ENCODE data around the gene EGFL7.
A peak's percentile ranks its signal among the peaks of the same experiment; 100 is the strongest.

Gene EGFL7

DNA sequence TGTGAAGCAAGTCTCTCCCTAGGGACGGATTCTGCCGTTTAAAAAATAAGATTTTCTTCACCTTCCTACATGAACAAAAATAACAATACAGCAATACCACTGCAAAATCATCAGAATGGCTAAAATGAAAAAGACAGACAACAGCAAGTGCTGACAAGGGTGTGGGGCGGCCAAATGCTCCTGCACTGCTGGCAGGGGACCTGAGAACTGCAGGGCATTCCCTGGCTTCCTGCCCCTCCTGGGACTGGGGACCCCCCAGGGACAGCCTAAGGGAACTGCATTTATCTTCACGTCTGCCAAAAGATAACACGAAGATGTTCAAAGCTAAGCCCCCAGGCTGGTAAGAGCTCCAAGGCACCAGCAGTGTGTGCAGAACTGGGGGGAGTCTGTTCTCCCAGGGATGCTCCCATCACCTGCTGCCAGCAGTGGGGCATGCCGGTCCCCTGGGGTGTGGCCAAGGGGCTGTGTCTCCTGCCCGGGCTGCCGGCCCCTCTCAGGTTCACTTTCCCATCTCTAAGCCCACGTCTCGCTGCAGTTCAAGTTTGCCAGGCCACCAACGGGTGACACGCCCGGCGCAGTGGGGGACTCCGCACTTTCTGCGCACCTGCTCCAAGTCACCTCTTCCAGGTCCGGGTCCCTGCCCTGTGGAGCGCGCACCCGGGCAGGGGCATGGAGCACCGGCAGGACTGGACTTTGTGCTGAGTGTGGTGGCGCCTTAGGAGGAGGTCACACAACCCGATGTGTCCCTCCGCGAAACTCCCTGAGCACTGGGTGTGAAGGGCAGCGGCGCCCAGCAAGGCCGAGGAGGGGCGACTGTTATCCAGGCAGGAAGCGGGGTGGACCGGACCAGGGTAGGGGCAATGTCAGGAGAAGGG lies 4.5 kb upstream of the EGFL7 start (continued):
- TF ChIP-seq, protein P1, sequence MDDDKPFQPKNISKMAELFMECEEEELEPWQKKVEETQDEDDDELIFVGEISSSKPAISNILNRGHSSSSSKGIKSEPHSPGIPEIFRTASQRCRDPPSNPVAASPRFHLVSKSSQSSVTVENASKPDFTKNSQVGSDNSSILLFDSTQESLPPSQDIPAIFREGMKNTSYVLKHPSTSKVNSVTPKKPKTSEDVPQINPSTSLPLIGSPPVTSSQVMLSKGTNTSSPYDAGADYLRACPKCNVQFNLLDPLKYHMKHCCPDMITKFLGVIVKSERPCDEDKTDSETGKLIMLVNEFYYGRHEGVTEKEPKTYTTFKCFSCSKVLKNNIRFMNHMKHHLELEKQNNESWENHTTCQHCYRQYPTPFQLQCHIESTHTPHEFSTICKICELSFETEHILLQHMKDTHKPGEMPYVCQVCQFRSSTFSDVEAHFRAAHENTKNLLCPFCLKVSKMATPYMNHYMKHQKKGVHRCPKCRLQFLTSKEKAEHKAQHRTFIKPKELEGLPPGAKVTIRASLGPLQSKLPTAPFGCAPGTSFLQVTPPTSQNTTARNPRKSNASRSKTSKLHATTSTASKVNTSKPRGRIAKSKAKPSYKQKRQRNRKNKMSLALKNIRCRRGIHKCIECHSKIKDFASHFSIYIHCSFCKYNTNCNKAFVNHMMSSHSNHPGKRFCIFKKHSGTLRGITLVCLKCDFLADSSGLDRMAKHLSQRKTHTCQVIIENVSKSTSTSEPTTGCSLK (tag by site-specific recombination; IDR thresholded peaks at IDR 0.05), result no peak
- TF ChIP-seq, protein P2, sequence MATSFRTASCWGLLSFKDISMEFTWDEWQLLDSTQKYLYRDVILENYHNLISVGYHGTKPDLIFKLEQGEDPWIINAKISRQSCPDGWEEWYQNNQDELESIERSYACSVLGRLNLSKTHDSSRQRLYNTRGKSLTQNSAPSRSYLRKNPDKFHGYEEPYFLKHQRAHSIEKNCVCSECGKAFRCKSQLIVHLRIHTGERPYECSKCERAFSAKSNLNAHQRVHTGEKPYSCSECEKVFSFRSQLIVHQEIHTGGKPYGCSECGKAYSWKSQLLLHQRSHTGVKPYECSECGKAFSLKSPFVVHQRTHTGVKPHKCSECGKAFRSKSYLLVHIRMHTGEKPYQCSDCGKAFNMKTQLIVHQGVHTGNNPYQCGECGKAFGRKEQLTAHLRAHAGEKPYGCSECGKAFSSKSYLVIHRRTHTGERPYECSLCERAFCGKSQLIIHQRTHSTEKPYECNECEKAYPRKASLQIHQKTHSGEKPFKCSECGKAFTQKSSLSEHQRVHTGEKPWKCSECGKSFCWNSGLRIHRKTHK (tag by site-specific recombination; IDR thresholded peaks at IDR 0.05), result no peak
- TF ChIP-seq ZNF202 (tag by site-specific recombination; IDR thresholded peaks at IDR 0.05; ENCODE audit: borderline replicate concordance) (no peak), ZNF830 (tag by site-specific recombination; IDR thresholded peaks at IDR 0.05; ENCODE audit: low read depth) (no peak), ZFP41 (tag by site-specific recombination; IDR thresholded peaks at IDR 0.05; ENCODE audit: borderline replicate concordance) (no peak), ZIC2 (tag by site-specific recombination; IDR thresholded peaks at IDR 0.05) (peak; percentile 64), ZNF530 (tag by site-specific recombination; IDR thresholded peaks at IDR 0.05; ENCODE audit: low read depth) (no peak), ZNF707 (tag by site-specific recombination; IDR thresholded peaks at IDR 0.05) (no peak), ZNF701 (tag by site-specific recombination; IDR thresholded peaks at IDR 0.05) (no peak), GLIS2 (tag by site-specific recombination; IDR thresholded peaks at IDR 0.05) (0 out of 2 replicates have a peak, but pooled peaks have one; percentile 56), MEIS1 (CRISPR knock-in tag; IDR thresholded peaks at IDR 0.05; ENCODE audit: borderline replicate concordance) (no peak), FEZF1 (tag by site-specific recombination; IDR thresholded peaks at IDR 0.05) (no peak), ZNF433 (tag by site-specific recombination; IDR thresholded peaks at IDR 0.05; ENCODE audit: low read depth) (no peak), ZNF677 (tag by site-specific recombination; IDR thresholded peaks at IDR 0.05) (no peak), ZNF623 (tag by site-specific recombination; IDR thresholded peaks at IDR 0.05) (no peak), GLIS1 (tag by site-specific recombination; IDR thresholded peaks at IDR 0.05) (peak; percentile 83), HOXC10 (CRISPR knock-in tag; IDR thresholded peaks at IDR 0.05) (no peak), ZNF121 (tag by site-specific recombination; IDR thresholded peaks at IDR 0.05) (no peak)
- TF ChIP-seq, protein P3, sequence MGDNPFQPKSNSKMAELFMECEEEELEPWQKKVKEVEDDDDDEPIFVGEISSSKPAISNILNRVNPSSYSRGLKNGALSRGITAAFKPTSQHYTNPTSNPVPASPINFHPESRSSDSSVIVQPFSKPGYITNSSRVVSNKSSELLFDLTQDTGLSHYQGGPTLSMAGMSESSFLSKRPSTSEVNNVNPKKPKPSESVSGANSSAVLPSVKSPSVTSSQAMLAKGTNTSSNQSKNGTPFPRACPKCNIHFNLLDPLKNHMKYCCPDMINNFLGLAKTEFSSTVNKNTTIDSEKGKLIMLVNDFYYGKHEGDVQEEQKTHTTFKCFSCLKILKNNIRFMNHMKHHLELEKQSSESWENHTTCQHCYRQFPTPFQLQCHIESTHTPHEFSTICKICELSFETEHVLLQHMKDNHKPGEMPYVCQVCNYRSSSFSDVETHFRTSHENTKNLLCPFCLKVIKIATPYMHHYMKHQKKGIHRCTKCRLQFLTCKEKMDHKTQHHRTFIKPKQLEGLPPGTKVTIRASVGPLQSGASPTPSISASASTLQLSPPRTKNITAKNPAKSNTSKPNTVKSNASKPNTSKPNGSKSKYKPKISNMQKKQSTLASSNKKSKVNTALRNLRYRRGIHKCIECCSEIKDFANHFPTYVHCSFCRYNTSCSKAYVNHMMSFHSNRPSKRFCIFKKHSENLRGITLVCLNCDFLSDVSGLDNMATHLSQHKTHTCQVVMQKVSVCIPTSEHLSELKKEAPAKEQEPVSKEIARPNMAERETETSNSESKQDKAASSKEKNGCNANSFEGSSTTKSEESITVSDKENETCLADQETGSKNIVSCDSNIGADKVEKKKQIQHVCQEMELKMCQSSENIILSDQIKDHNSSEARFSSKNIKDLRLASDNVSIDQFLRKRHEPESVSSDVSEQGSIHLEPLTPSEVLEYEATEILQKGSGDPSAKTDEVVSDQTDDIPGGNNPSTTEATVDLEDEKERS (tag by site-specific recombination; IDR thresholded peaks at IDR 0.05), result peak; percentile 17; the same call in 1 of the 2 replicates
- TF ChIP-seq, protein P4, sequence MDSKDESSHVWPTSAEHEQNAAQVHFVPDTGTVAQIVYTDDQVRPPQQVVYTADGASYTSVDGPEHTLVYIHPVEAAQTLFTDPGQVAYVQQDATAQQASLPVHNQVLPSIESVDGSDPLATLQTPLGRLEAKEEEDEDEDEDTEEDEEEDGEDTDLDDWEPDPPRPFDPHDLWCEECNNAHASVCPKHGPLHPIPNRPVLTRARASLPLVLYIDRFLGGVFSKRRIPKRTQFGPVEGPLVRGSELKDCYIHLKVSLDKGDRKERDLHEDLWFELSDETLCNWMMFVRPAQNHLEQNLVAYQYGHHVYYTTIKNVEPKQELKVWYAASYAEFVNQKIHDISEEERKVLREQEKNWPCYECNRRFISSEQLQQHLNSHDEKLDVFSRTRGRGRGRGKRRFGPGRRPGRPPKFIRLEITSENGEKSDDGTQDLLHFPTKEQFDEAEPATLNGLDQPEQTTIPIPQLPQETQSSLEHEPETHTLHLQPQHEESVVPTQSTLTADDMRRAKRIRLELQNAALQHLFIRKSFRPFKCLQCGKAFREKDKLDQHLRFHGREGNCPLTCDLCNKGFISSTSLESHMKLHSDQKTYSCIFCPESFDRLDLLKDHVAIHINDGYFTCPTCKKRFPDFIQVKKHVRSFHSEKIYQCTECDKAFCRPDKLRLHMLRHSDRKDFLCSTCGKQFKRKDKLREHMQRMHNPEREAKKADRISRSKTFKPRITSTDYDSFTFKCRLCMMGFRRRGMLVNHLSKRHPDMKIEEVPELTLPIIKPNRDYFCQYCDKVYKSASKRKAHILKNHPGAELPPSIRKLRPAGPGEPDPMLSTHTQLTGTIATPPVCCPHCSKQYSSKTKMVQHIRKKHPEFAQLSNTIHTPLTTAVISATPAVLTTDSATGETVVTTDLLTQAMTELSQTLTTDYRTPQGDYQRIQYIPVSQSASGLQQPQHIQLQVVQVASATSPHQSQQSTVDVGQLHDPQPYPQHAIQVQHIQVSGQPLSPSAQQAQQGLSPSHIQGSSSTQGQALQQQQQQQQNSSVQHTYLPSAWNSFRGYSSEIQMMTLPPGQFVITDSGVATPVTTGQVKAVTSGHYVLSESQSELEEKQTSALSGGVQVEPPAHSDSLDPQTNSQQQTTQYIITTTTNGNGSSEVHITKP (tag by site-specific recombination; IDR thresholded peaks at IDR 0.05), result peak; percentile 11; the same call in 1 of the 2 replicates
- TF ChIP-seq, protein P5, sequence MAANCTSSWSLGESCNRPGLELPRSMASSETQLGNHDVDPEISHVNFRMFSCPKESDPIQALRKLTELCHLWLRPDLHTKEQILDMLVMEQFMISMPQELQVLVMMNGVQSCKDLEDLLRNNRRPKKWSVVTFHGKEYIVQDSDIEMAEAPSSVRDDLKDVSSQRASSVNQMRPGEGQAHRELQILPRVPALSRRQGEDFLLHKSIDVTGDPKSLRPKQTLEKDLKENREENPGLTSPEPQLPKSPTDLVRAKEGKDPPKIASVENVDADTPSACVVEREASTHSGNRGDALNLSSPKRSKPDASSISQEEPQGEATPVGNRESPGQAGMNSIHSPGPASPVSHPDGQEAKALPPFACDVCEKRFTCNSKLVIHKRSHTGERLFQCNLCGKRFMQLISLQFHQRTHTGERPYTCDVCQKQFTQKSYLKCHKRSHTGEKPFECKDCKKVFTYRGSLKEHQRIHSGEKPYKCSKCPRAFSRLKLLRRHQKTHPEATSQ (tag by site-specific recombination; IDR thresholded peaks at IDR 0.05), result no peak
- TF ChIP-seq, protein P6, sequence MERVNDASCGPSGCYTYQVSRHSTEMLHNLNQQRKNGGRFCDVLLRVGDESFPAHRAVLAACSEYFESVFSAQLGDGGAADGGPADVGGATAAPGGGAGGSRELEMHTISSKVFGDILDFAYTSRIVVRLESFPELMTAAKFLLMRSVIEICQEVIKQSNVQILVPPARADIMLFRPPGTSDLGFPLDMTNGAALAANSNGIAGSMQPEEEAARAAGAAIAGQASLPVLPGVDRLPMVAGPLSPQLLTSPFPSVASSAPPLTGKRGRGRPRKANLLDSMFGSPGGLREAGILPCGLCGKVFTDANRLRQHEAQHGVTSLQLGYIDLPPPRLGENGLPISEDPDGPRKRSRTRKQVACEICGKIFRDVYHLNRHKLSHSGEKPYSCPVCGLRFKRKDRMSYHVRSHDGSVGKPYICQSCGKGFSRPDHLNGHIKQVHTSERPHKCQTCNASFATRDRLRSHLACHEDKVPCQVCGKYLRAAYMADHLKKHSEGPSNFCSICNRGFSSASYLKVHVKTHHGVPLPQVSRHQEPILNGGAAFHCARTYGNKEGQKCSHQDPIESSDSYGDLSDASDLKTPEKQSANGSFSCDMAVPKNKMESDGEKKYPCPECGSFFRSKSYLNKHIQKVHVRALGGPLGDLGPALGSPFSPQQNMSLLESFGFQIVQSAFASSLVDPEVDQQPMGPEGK (tag by site-specific recombination; IDR thresholded peaks at IDR 0.05), result peak; percentile 37; the same call in 1 of the 2 replicates
- TF ChIP-seq, protein P7, sequence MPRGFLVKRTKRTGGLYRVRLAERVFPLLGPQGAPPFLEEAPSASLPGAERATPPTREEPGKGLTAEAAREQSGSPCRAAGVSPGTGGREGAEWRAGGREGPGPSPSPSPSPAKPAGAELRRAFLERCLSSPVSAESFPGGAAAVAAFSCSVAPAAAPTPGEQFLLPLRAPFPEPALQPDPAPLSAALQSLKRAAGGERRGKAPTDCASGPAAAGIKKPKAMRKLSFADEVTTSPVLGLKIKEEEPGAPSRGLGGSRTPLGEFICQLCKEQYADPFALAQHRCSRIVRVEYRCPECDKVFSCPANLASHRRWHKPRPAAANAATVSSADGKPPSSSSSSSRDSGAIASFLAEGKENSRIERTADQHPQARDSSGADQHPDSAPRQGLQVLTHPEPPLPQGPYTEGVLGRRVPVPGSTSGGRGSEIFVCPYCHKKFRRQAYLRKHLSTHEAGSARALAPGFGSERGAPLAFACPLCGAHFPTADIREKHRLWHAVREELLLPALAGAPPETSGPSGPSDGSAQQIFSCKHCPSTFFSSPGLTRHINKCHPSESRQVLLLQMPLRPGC (tag by site-specific recombination; IDR thresholded peaks at IDR 0.05), result no peak

Data from HEK293 (cell line).